SIG-M5 (cell line): Measurements from ENCODE around the gene STEAP2.

Source experiments
- DNase-seq: peaks from one replicate; lab custom pipeline; 2025; lab: John Stamatoyannopoulos, UW

STEAP2 gene

GRCh38 chr7:90192876-90193750 is 18.4 kb upstream of the STEAP2 start:
- no peak for DNase-seq

- no peak for DNase-seq
These were observed 16.4 kb upstream of the STEAP2 start for GRCh38 chr7:90194911-90195809.

GRCh38 chr7:90201500-90202195 is 9.9 kb upstream of the STEAP2 start:
- DNase-seq = no peak

GRCh38 chr7:90207956-90208355 is 3.6 kb upstream of the STEAP2 start:
- no peak for DNase-seq

- no peak for DNase-seq
These were observed 1.8 kb upstream of the STEAP2 start for GRCh38 chr7:90209776-90210175.

- no peak for DNase-seq
These were observed 1.1 kb upstream of the STEAP2 start for GRCh38 chr7:90210475-90210874.

GRCh38 chr7:90210981-90211380 is 559 bp upstream of the STEAP2 start:
- DNase-seq = no peak

- no peak for DNase-seq
These were observed 582 bp downstream of the STEAP2 start for GRCh38 chr7:90212149-90212495.

GRCh38 chr7:90213521-90213920 is 2.0 kb downstream of the STEAP2 start:
- DNase-seq = no peak

- DNase-seq = no peak
These were observed 4.6 kb downstream of the STEAP2 start for GRCh38 chr7:90216080-90216674.

- no peak for DNase-seq
These were observed 5.2 kb downstream of the STEAP2 start for GRCh38 chr7:90216771-90217170.

- DNase-seq = no peak
These were observed 10.8 kb downstream of the STEAP2 start for GRCh38 chr7:90222390-90222789.

- DNase-seq = no peak
These were observed 11.5 kb downstream of the STEAP2 start for GRCh38 chr7:90222811-90223725.

GRCh38 chr7:90224195-90224594 is 12.7 kb downstream of the STEAP2 start:
- DNase-seq = no peak

GRCh38 chr7:90225181-90225580 is 13.6 kb downstream of the STEAP2 start:
- no peak for DNase-seq

- DNase-seq = no peak
These were observed 14.1 kb downstream of the STEAP2 start for GRCh38 chr7:90225601-90226000.

- DNase-seq = no peak
These were observed 15.7 kb downstream of the STEAP2 start for GRCh38 chr7:90227259-90227658.

- no peak for DNase-seq
These were observed 18.1 kb downstream of the STEAP2 start for GRCh38 chr7:90229682-90230081.

GRCh38 chr7:90230834-90231233 is 19.3 kb downstream of the STEAP2 start:
- DNase-seq = no peak

GRCh38 chr7:90231304-90231703 is 19.8 kb downstream of the STEAP2 start:
- DNase-seq = no peak

GRCh38 chr7:90232430-90232829 is 20.9 kb downstream of the STEAP2 start:
- no peak for DNase-seq
